Stimulated activated CD8-positive, alpha-beta memory T cell treated with anti-CD3 and anti-CD28 coated beads, Interleukin-4, amount 100 ng/mL, for 4 hours (primary cell): ENCODE data around the gene ETS1.

Source experiments
- DNase-seq, 2 donors: peaks; one replicate each; pipeline ENCODE4 v3.0.0-alpha.2; 2020; ENCODE audit warnings: low read depth in 2 of 2, low spot score in 1 of 2

ETS1 gene

DNA sequence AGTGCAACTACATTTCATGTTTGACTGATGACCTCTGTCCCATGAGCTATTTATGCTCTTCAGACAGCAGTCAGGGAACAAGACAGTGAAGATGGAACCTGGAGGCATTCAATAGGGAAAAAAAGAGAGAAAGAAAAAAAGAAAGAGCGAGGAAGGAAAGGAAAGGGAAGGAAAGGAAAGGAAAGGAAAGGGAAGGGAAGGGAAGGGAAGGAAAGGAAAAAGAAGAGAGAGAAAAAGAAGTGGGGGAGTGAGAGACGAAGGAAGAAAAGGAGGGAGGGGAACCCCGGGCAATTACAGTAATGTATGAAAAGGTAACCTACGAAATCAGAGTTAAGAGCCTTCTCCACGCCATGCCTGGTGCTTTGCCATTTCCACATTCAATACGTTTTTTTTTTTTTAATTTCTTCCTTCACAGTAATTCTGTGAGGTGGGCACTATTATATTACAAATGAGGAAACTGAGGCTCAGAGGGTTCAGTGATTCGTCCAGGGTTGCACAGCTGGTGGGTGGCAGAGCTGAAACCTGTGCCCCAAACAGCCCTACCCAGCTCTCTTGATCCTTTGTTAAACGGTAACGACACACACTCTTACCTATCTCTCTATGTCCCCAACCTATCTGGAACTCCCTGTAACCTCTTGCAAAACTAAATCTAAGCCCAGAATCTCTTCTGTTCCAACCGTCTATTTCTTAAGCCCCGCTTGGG lies 39.3 kb downstream of the ETS1 start:
- DNase-seq = no peak

DNA sequence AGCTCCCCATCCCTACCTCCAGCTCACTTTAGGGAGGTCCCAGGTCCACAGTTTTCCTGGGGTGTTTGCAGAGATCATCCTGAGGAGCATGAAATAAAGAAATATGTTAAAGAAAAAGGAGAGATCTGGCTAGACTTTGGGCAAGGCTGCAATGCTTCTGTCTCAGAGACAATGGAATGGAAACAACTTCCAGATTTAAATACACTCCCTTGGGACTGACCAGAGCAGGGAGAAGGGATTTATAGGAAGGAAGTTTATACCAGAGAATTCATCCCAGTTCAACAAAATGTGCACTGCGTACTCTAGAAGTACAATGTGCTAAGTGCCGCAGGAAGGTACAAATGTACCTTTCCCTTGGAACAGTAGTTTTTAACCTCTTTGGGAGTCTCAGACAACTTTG lies 40.4 kb downstream of the ETS1 start:
- DNase-seq = no peak

DNA sequence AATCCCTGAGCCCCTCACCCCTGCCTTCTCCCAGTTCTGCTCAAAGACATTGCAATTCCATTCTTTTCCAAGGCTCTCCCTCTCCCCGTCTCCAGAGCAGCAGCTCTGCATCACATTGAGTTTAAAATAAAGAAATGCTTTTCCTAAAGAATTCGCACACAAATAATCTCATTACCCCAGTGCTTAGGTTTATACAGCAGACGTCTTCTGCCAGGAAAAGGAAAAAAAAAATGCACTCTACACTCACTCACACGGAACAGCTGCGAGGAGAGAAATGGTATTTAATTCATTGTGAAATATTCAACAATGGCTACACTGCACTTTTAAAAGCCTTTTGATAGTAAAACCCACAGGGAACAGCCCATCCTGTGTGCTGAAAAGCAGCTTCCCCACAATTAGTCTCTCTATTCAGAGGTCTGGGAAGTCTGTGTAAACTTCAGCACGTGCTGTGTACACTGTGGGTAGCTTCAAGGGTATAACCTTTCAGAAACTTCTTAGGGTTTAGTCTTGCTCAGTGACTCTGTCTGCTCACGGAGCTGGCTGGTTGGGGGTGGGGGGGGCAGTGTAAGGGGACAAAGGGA lies 42.8 kb downstream of the ETS1 start:
- no peak for DNase-seq

DNA sequence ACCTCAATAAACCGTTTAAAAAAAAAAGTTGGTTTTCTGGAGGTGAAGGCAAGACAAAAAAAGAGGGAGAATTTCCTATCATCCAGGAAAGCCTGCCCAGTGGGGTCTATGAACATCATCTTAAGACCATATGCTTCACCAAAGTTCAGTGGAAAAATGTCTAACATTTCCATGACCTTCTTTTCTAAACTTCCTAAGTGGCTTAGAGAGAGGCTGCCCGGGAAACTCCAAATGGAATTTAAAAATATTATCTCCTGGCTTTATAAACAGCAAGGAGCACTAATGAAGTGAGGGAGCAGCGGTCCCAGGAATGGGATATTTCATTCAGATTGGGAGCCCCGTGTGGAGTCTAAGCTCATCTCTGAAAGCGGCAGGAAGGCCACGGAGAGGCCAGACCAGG lies 46.9 kb downstream of the ETS1 start:
- no peak for DNase-seq

DNA sequence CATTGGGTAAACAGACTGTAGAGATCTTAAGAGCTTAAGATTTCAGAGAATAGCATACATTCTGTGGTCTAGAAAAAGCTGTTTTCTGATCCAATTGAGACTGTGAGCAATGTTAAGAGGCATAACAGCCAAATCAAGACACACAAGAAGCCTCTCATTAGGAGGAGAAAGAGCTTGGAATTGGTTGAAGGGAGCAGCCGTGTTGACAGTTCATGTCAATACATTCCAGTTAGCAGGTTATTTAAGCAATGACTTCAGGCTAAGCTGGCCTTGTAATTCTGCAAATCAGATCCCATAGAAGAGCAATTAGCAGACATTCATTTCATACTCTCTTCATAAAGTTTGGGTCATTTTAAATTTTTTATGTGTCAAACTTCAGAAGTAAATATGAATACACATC lies 50.9 kb downstream of the ETS1 start:
- DNase-seq = no peak

DNA sequence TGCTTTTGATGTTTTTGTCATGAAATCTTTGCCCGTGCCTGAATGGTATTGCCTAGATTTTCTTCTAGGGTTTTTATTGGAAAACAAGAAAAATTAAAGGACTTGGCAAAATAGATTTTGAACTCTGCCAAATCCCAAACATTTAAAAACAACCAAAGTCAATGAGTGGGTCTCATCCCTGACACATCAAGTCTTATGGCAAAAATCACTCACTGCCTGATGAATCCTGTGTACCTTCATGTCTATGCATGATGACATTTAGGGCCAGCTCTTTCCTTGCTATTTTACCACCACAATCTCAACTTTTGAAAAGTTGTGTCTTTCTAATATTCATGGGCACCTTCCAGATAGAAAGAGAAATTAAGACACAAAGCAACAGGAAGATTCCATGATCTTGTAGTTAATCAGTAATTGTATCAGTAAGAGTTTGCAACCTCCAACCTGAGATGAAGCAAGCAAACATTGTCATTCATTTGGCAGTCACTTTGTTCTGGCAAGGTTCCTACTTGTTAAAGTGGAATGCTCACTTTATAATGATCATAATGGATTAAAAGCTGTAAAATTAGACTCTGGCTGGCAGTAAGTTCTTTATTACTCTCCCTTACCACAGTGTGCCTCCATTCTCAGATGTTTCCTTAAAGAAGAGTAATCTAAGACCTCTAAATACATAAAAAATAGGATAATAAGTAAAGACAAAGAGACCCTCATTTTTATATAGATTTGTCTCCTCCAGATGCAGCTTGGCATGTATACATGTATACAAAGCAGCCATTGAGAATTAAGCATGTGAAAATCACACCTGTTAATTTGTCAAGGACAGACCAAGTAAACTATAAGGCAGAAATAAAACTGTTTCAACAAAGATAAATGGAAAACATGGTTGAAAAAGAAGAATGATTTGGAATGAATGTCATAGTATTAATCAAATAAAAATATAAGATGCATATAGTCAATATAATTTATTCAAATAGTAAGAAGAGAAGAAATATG lies 51.6 kb downstream of the ETS1 start:
- no peak for DNase-seq

DNA sequence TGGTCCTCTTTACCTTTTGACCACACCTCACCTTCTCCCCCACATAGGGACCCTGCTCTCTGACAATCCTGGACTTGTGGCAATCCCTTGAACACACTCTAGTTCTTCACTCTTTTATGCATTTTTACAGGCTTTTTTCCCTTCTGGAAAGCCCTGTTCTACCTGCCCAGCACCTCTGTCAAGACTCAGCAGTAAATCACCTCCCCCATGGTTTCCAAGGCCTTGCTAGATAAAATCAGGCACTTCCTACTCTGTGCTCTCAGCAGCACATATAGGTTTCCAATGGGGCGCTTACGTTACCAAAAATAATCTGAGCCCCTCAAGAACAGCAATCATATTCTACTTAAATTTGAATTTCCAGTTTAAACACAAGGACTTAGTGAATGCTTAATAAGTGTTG lies 53.9 kb downstream of the ETS1 start:
- DNase-seq = no peak

DNA sequence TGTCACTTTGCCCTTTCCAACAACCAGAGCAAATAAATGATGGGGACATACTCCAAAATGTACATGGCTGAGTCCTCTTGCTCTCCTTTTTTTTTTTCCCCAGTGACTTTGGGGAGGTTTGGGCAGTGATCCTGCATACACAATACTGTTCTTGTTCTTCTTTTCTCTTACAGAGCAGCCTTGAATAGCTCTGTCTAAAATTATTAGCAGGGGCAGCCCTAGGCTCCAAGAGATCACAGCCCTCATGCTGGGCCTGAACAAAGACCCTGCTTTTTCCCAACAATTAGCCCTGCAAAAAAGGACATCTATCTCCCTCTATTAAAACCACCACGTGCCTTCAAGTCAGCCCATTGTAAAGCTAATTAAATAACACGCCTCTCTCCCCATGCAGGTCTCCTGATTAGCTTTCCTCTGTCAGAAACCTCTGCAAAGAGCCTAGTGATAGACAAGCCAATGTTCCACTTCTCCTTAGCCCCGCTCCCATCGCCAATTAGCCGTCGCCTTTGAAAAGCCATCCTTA lies 54.7 kb downstream of the ETS1 start:
- DNase-seq = no peak

DNA sequence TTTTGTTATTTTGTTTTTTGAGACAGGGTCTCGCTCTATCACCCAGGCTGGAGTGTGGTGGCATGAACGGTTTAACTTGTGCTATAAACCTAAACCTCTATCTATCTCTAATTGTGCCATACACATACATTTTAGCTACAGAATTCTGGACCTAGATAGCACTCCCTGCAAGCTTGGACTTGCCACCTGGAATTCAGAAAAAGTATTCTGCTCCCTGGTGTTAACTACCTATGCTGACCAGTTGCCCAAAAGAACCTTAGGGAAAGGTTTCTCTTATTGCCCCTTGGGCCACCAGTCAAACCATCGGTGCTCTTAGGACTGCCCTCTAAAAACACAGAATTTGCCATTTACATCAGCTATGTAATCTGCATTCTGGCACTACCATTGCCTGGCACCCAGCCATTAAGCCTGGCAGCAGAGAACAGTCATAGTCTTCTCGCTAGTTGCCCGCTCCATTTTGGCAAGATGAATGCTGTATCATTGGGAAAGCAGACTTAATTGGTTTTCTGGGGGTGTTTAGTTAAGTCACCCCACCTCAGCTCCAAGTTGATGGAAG lies 55.3 kb downstream of the ETS1 start:
- DNase-seq = no peak

DNA sequence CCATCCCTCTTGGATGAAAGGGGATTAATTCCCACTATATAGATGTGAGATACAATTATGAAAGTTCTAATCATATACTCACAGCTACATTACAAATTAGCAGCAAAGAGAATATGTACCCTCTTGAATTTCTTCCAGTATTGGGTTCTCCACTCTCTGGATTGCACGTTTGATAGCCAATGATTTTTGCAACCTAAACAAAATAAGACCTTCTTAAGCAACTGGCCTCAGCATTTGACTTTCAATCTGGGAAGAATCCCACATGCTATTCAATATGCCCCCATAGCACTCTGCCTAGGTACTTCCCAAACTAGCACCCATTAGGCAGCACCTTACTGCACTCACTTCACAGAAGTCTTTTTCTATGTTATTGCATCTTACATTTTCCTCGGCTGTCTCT lies 55.8 kb downstream of the ETS1 start:
- no peak for DNase-seq

DNA sequence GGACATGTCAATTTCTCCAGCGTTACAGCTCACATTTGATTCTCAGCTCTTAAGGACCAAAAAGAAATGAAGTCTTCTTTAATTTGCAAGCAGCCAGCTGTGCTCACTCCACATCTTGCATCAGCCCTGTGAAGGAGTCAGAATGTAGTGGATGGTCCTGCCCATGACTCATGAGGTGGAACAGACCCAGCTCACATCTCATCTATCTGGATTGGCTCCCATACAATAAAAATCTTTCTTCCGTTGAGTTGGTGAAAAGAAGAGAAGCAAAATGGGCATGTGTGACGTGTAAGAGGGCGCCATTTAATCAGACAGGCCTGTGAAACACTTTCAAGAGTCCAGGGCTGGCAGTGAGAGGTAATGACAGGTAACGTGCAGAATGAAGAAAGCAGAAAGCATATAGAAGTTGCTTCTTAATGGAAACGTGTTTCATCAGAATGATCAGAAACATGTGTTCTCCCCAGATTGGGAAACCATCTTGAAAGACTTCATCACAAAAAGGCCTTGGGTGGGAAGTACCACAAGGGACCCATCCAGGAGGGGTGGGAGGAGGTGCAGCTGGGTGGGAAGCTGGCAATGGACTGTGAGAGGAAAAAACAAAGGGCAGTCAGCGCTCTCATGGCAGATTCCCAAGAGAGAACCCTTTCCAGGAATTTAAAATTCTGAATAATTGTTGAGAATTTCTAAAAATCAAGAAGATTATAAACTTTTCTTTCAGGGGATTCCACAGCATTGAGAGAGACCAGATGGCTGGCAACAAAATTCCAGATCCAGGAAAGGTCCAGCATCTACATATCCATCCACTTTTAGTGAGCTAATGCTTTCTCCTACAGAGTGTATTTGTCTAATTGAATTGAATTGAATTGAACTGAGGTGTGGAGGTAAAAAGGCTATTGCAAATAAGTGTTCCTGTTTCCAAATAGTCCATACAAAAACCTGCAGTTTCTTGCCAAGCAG lies 57.0 kb downstream of the ETS1 start:
- no peak for DNase-seq

DNA sequence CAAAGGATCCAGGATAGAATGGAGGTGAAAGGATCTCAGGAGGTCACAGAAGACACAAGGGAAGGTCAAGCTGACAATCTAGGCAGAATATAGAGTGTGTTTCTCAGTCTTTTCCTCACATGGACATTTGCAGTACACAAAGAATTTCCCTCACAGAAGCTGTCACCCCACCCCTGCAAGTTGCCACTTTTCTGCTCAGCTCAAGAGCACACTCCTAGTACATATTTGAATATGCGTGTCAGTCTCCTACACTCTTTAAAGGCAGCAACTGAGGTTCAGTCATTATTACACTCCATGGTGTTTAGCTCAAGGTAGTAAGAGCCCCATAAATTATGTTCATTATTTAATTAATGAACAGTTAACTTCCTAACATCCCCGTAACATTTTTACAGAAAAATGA lies 59.1 kb downstream of the ETS1 start:
- DNase-seq = no peak

DNA sequence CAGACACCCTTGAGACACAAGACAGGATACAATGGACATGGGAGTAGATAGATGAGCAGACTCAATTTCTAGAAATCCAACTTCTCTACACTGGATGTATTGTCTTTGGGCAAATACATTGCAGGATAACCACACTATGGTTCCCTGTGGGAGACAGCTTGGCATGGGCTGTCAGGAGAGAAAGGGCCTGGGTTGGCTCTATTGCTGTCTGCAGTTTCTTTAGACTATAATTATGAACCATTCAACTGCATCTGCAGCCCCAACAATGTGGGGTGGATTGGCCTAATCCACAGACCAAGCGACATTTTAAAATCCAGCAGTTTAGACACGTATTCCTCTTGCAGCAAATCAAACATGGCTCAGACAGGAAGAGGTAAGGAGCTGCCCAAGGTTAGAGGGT lies 60.3 kb downstream of the ETS1 start:
- no peak for DNase-seq

DNA sequence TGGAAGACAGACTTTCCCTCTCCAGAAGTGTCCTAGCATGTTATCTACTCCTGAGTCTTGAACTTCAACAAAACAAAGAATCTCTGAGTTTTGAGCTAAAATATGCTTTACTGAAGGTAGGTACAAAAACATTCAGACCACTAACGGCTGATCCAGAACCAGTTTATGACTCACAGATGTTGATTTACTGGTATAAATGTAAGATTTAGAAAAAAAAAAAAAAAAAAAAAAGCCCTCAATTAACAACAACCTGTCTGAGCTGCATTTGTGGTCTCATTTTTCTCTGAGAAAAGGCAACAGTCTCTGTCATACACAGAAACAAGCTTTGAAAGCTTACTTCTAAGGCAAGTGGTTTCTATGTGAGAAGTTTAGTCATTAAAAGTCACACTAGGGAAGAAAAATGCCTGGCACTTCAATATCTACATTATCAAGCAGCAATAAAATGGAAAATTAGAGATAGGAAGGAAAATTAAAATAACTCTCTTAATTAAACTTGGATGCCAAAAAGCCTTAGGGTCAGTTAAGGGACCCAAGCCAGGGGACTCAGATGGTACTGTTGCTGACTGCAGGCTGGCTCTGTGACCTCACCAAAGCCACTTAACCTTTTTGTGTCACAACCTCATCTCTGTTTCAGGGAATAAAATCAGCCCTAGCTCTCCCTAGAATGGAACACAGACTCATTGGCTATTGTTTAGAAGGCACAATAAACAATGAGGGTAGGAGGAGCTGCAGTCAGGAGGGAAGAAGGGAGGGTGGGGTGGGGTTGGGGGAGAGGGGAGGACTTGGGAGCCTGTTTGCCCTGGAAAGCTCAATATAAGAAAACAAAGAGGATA lies 61.7 kb downstream of the ETS1 start:
- no peak for DNase-seq

DNA sequence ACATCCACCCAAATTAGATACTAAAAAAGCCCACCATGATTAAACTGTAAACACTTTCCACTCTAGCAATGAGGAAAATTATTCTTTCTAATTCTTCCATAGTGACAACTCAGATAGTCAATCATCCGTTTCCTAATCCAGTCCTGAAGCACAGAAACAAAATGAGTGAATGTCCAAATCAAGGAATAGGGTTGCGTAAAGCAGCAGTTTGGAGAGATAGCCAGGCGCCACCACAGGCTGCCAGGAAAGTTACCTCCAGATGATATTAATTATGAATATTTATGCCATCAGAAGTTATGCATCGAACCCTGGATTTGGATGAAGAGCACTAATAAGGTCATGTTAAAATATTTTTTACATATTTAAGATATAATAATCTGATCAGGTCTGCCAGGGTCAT lies 63.2 kb downstream of the ETS1 start:
- DNase-seq = no peak

DNA sequence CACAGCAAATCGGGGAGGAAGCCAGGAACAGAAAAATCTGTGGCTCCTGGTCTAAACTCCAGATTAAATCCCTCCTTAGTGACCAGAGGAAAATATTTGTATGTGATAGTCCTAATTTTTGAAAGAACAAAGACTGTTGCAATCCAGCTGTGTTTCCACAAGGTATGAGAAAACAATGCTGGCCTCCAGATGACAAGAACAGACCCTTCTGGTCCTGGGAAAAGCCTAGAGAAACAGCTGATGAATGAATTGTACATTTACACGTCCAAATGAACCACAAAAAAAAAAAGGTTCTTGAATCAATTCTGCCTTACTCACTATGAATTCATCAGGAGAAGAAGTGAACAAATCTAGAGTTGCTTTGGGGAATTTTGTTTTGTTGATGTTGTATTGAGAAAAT lies 63.7 kb downstream of the ETS1 start:
- DNase-seq = no peak

DNA sequence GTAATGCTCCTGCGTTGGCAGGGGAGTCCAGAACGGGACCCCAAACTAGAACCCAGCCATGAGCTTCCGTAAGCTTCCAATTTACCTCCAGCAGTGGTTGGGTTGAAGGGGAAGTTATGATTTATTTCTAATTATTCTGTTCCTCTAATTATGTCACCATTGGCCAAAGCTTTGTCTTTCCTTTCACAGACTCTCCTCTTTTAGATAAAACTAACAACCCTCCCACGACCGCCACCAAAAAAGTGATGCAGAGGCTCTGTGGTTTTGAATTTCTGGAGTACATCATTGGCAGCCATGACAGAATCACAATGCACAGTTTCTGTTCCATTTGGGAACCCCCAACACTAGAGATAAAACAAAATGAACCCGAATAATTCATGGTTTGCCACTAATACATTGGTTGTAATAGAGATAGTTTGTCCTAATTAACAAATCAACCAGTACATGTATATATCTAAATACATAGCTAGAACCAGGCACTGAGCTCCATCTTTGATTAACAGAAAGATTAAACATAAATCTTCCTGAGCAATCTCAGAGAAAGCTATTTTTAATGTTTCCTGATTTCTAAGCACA lies 64.3 kb downstream of the ETS1 start:
- DNase-seq = peak in 1 of 2 donors; percentile 49

DNA sequence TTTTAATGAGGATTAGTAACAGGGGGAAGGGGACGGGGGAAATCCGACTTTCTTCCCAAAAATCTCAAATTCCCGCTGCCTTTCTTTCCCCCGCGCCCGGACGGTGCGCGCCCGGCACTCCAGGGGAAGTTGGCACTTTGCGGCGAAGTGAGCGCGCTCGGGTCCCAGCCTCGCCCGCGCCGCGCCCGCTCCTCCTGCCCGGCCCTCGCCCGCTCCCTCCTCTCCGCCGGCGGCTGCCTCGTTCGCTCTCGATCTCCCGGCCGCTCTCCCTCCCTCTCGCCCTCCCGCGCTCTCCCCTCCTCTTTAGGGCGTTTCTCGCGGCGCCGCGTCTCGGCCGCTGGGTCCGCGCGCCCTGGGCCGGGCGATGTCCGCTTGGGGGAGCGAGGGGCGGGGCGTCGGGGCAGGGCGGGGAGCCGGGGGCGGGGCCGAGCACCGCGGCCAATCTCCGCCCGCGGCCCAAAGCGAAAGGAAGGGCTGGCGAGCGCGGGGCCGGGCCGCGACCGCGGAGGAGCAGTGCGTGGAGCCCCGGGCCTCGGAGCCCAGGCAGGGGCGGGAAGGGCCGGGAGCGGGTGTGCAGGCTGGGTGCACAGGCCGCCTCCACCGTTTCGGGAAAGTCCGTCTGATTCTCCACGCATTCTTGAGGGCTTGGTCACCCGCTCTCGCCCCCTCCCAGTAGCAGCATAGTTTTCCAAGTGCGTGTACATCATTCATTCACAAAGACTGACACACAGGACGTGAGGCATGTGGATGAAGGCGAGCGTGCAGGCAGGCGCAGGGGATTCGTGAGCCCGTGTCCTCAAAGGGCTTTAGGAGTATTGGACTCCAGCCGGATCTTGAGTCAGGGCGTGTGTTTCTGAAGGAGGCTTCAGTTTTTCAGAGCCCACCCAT lies 65.1 kb downstream of the ETS1 start:
- DNase-seq = peak; percentile 57 to 72
